Right kidney (tissue), 9 donors: ENCODE results near the gene FAM240A.
"Not testable (repeated sequence)": the region's sequence is repeated elsewhere in the genome, so short reads cannot be mapped to it uniquely, and the experiment has no call there.

Source experiments
- DNase-seq: peaks from one replicate; pipeline ENCODE4 v3.0.0-alpha.2; 2016
- long read RNA-seq, 8 donors: transcript quantifications; one replicate each; lab custom pipeline, GENCODE V29; 2026

FAM240A gene
- long read RNA-seq, donor 1, result 0 reads
- long read RNA-seq, donor 2, result 0 reads
- long read RNA-seq, donor 3, result 0 reads
- long read RNA-seq, donor 4, result 0 reads
- long read RNA-seq, donor 5, result 0 reads
- long read RNA-seq, donor 6, result 0 reads
- long read RNA-seq, donor 7, result 0 reads
- long read RNA-seq, donor 8, result 0 reads

- DNase-seq, result no peak
Measured at GRCh38 chr3:46612324-46612723, at the start of gene FAM240A. FAM240A (plus strand) TSS chr3:46612525; CDS start chr3:46612684, 159 bp downstream.

- no peak for DNase-seq
Measured at GRCh38 chr3:46564190-46565021, 47.9 kb upstream of the FAM240A start.

- no peak for DNase-seq
Measured at GRCh38 chr3:46565077-46565476, 47.2 kb upstream of the FAM240A start.

GRCh38 chr3:46565607-46566039 lies 46.7 kb upstream of the FAM240A start:
- no peak for DNase-seq

GRCh38 chr3:46566040-46566641 lies 46.2 kb upstream of the FAM240A start, which contains the start of gene LRRC2:
LRRC2 (minus strand) TSS chr3:46566302; CDS start chr3:46551591, 14,711 bp downstream.
- peak; percentile 53 for DNase-seq

GRCh38 chr3:46571684-46572083 lies 40.6 kb upstream of the FAM240A start:
- DNase-seq, result no peak

- no peak for DNase-seq
Measured at GRCh38 chr3:46573701-46574100, 38.6 kb upstream of the FAM240A start.

GRCh38 chr3:46574243-46574646 lies 38.1 kb upstream of the FAM240A start:
- DNase-seq, result no peak

GRCh38 chr3:46574881-46575576 lies 37.3 kb upstream of the FAM240A start:
- no peak for DNase-seq

- no peak for DNase-seq
Measured at GRCh38 chr3:46575577-46576222, 36.6 kb upstream of the FAM240A start.

- DNase-seq, result no peak
Measured at GRCh38 chr3:46576386-46576785, 35.9 kb upstream of the FAM240A start.

GRCh38 chr3:46576879-46577278 lies 35.4 kb upstream of the FAM240A start:
- DNase-seq, result peak; percentile 58

- not testable (repeated sequence) for DNase-seq
Measured at GRCh38 chr3:46577580-46578249, 34.6 kb upstream of the FAM240A start.

- DNase-seq, result no peak
Measured at GRCh38 chr3:46578973-46579755, 33.2 kb upstream of the FAM240A start.

GRCh38 chr3:46579756-46580286 lies 32.5 kb upstream of the FAM240A start:
- DNase-seq, result no peak

GRCh38 chr3:46580675-46581074 lies 31.6 kb upstream of the FAM240A start:
- DNase-seq, result no peak

GRCh38 chr3:46584598-46585467 lies 27.5 kb upstream of the FAM240A start:
- no peak for DNase-seq

GRCh38 chr3:46585799-46586693 lies 26.3 kb upstream of the FAM240A start:
- no peak for DNase-seq
